ENCODE data around the gene CAB39L.
A peak's percentile ranks its signal among the peaks of the same experiment; 100 is the strongest.

CAB39L gene

DNA sequence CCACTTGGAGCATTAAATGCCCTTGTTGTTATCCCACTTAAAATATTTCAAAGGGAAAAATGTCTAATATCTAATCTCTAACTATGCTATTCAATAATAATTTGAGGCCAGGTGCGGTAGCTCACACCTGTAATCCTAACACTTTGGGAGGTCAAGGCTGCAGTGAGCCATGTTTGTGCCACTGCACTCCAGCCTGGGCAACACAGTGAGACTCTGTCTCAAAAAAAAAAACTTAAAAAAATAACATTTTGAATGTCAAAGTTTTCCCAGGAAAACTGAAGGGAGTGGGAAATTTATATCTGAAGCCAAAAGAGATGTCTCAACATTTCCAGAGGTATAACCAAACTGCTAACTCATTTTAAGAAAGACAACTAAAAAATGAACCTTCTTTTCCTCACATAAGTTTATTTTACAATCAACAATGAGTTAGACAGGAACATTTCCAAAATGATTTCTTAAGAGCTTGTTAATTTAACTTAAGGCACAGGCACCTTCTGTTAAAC, 47.9 kb downstream of the CAB39L start:
- DNase-seq: no peak

DNA sequence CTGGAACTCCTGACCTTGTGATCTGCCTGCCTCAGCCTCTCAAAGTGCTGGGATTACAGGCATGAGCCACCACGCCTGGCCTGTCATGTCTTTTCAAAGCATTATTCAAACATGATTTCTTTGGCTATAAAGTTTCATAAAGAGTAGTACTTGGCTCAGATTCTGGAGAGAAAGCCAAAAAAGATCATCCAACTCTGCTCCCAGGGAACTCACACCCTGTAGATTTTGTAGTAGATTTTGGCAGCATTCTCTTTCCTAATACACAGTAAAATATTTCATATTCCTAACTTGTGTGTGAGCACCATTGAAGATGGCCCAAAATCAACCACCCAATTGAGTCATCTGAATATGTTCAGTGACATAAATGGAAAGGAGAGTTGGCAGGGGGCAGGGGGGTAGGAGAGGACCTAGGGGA, 48.4 kb downstream of the CAB39L start:
- peak; percentile 60 for DNase-seq

DNA sequence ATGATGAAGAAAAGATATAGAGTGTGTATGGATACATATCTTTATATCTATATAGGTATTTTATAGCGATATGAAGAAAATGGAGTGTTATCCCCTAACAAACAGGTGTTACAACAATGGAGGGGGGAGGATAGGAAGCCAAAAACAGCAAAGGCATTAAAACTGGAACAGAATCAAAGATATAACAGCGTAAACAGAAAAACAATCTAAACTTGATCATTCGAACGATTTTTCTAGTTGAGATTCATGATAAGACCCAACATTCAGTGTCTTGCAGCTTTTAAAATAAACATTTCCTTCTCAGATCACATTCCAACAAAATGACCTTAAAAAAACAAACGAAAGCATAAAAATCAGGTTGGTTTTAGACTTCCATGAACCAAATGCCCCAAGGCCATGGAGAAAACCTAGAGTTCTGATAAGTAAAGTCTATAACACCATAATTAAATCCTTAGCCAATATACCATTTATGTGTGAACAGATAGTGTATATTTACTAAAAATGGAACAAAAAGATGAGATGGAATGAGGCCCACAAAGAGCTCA, 55.7 kb downstream of the CAB39L start:
- DNase-seq: no peak

DNA sequence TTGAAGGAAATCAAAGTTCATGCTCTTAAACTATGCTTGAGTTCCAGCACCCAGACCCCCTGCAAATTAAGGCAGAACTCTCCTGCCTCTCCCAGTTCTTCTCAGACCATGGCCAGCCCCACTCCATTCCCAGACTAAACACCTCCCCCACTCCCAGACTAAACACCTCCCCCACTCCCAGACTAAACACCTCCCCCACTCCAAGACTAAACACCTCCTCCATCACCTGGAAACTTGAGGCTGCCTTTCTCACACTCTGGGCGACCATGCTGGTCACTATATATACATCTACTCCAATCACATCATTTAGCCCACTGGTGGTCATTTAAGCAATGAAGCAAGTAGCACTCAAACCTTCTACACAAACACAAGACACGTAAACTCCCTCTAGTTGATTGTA, 57.2 kb downstream of the CAB39L start:
- DNase-seq: no peak

DNA sequence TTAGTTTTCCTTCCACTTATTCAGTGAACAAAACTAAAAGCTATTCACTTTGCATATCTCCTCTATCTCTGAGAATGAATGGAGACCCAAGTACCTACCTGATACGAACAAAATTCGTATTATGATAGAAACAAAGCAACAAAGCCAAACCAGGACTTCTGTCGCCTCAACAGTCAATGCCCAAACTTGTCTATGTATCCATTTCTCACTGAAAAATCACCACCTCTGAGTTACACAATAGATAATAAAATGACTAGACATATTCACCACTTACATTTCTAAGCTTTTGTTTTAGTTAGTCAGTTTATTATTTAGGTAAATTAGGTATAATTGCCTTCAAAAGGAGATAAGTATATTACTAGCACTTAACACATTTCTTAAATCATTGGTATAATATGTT, 67.7 kb downstream of the CAB39L start:
- DNase-seq: no peak

DNA sequence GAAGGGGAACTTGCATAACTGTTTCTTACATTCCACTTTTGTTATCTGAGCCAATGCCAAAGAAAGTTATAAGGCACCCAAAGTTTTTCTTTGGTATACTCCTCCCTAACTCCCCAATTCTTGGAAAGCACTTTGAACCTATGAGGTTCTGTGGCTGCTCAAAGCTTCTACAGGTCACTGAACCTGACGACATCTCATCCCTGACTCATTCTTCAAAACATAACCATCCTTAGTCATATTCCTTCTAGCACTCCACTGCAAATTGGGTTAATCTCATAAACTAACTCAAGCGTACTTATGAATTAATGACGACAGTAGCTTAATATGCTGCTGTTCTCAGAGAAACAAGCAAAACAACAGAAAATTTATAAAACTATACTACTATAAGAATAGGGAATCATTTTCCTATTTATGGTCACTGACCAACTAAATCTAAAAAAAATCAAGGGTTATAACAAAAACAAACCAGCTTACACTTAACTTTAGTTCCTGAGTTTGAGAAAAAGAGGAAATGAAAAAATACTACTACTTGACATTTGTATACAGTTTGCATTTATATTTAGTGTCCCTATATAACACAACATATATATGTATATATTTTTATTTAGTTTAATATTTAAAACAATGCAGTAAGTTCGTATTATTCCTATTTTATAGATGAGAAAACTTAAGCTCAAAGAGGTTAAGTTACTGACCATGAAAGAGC, 69.1 kb downstream of the CAB39L start:
- peak; percentile 42 for DNase-seq

DNA sequence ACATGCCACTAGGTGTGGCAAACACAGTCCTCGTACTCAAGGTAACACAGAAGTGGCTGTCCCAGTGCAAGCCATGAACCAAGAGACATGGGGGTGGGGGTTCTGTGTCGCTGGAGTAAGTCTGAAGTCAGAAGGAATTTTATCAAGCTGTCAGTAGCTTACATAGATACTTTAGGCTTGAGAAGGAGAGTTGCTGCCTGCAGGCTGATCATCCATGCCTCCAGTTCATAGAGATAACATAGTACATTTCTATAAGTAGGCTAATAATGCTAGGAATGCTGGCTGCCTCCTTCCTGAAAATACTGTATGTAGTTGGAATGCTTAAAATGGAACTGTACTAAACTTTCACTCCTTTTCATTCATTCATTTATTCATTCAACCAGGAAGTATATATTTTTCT, 70.1 kb downstream of the CAB39L start:
- peak; percentile 51 for DNase-seq

DNA sequence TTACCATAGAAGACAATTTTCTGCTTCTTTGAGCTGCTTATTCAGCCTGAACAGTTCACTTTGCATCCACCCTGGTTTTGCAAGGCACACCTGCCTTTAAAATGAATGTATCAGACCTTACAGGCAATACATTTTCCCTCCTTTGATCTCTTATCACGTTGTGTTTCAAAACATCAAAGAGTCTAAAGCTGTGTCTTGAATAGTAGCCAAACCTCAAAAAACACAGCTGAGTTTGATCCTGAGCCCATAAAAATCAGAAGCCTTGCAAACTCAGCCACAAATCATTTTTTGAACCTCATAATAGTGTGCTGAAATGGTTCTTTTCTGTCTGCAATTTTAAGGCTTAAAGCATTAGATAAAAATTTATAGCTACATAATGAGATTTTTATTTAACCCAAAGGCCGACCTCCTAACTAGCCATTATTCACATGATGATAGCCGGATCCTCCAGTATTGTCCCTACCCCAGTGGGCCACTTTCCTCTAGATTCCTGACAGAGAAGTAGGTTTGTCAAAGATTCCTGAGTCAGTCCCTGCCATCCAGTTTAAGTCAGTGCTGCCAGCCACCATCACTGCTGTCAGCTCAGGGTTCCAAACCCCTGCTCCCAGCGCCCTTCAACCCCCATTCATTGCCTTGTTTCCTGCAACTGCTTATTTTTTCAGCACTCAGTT, 71.8 kb downstream of the CAB39L start:
- DNase-seq: peak; percentile 34

DNA sequence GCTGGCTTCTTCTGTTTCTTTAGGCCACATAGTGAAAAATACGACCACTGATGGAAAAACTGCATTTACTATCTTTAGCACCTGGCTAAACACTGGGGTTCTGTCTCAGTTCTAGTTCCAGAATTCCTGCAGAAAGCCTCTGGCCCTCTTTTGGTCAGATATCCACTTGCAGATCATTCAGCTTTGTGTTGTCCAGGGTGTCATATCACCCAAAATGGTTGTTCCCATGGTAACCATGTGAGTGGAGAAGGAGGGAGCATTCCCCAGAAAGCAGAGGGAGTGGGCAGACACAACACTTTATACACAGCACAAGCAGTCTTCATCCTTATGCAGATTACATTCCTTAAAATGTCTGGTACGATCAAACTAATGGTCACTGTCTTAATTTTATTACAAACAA, 73.5 kb downstream of the CAB39L start:
- DNase-seq: no peak

DNA sequence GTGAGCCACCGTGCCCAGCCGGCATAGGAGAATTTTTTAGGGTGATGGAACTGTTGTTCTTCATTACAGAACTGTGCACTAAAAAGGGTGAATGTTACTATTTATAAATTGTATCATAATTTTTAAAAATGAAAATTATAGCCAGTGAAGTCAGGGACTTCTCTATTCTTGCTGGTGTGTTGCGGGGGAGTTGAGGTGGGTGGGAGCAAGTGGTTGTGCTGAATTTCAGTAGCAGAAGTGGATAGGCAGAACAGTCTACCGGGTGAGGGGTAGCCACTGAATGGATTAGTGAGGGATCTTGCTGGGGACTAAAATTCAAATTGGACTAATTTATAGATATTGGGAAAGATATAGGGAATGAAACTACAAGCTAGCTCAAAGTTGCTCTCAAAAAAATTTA, 74.0 kb downstream of the CAB39L start:
- DNase-seq: no peak

DNA sequence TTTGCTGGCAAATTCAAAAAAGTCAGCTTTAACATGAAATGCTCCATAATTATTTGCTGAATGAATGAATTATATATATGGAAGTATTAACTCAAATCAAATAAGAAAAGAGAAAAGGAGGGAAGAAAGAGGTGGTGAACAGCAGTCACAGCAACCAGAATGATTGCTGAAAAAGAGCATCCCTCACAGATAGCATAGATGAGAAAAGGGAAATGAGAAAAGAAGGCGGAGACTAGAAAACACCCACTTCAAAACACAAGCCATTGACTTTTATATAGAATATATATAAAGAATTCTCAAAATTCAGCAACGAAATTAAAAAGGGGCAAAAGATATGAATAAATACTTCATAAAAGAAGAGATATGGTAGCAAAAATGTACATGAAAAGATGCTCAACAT, 75.2 kb downstream of the CAB39L start:
- no peak for DNase-seq

DNA sequence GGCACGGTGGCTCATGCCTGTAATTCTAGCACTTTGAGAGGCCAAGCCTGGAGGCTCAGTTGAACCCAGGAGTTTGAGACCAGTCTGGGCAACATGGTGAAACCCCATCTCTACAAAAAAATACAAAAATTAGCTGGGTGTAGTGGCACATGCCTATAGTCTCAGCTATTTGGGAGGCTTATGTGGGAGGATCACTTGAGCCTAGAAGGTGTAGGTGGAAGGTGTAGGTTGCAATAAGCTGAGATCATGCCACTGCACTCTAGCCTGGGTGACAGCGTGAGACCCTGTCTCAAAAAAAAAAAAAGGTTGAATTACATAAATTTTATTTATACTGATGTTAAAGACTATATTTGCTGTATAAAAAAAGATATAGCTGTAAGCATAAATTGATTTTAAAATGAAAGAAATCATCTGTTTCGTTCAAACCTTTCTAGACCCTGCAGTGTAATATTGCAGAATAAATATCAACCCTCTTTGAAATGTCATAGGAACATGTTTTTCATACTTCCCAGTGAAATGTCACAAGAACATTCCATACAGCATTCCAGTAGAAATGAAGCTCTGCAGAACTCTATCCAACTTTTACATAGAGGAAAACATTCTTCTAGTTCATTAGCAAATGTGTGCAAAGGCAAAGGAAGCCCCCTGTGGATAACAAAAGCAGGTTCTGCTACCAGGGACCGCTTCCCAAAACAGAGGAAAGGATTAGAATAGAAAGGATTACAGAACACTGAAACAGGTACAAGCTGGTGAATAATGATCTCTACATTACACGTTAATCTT, 76.0 kb downstream of the CAB39L start:
- DNase-seq: peak; percentile 39

DNA sequence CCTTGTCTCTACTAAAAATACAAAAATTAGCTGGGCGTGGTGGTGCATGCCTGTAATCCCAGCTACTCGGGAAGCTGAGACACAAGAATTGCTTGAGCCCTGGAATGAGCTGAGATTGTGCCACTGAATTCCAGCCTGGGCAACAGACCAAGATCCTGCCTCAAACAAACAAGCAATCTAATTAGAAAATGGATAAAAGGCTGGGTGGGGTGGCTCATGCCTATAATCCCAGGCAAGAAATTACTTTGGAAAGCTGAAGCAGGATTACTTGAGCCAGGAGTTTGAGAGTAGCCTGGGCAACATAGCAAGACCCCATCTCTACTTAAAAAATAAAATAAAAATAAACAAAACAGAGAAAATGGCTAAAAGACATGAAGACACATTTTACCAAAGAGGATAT, 77.0 kb downstream of the CAB39L start:
- DNase-seq: peak; percentile 14

DNA sequence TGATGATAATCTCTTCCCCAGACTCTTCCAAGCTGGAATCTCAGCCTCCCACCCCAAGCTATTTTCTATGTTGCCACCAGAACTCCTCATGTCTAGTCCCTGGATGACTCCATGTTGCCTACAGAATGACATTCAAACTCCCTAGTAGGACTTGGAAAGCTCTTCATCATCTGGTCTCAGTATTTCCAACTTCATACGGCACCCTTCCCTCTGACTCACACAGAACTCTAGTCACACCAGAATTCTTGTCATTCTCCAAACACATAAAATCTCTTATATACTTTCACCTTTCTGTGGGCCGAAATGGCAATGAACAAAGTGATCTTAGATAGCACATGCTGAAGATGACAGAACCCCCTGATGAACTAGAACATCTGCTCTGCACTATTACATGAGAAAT, 86.2 kb downstream of the CAB39L start:
- DNase-seq: peak; percentile 61

DNA sequence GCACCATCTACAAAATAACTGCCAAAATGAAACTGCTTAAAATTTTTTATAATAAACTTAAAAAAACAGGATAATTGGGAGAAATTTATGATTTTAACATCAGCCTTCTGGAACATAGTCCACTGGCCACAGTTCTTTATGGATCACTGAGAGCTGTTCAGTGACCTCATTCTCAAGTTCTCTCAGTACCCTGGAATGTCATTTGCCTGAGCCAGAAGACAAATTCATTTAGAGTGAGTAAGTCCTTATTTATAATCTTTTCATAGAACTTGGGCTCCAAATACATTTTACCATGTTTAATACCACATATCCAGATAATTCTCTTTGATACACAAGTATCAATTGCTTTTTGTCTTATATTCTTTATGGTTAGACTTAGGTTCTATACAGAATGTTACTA, 87.6 kb downstream of the CAB39L start:
- DNase-seq: peak; percentile 90

DNA sequence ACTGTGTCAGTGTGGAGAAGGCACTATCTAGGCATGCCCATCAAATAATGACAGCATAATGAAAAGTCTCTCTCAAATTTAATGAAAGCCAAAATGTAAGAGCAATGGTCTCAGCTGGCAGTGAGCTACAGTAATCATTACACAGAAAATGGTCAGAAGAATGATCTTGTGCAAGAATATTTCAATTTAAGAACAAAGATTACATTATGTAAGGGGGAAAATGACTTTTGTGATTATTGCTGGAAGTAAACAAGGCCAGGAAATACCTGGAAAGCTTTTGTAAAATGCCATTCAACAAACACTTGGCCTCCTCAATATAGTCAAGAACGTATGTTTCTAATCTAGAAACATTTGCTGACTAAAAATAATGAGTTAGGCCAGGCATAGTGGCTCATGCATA, 89.1 kb downstream of the CAB39L start:
- no peak for DNase-seq

DNA sequence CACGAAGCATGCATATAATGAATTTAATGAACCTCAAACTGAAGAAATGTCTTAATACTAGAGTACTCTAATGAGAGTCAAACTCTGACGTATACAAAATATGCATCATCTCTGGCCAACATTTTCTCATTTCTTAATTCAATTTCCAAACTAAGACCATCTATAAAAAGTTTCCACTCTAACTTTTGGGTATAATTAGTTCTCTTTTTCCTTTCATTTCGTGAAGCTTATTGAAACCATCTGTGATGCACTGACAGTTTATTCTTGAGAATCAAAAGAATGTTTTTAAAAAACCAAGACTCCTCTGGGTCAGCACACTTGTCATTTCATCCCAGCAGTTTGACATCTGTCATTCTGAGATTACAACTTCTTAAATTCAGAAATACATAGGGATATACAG, 90.0 kb downstream of the CAB39L start:
- DNase-seq: peak; percentile 9

DNA sequence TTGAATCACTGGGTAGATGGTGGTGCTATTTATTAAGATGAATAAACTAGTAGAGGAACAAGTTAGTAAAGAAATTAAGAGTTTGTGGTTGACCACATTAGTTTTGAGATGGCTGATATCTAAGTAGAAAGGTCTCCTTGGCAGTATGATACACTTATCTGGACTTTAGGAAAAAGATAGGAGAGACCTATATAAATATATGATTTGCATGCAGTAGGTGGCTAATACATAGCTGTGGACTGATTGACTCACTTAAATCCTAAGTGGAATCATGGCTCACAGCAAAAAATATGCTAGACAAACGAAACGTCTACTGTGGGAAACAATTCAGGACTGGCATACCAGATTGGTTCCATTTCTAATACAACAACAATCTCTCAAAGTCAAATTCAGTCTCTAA, 92.0 kb downstream of the CAB39L start:
- no peak for DNase-seq

DNA sequence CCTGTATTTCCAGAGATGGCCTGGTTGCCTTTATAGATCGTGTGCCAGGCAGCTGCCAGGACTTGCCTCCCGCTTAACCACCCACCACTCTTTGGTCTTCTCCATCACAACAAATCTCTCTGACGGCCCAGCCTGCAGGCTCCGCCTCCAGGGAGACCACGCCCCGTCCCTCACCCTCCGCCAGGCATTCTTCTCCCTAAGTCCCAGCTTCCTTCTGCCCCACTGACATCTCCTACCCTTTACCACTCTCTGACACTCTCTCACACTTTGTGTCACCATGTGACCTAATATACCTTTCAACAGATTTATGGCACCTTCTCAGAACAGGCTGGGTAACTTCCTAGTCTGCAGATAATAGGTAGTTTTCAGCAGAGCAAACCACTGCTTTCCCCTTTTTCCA, 95.1 kb downstream of the CAB39L start:
- DNase-seq: no peak

DNA sequence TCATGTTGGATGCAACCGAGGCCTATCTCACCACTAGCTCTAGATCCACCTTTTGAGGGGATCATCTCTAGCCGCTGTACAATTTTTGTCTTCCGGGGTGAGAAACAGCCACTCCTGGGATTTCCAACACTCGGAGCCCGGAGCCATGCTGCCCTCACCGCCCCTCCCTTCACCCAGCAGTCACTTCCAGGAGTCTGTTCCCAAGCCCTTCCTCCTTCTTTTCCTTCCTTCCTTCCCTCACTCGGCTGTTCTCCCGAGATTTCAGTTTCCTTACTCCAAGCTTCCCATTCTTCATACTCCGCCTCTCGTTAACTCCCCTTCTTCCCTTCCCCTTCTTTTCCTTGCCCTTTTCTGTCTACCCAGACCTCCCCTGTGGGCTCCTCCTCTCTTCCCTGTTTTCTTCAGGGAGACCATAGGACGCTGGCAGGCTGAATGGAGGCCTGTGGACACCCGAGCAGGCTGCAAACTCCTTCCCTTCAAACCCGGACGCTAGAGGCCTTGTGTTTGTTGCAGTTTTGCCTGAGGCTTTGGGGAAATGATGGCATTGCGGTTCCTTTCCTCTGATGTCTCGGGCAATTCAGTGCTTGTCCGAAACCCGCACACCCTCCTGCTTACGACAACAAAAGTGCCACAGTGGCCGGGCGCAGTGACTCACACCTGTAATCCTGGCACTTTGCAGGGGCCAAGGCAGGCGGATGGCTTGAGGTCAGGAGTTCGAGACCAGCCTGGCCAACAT, 96.0 kb downstream of the CAB39L start:
- no peak for DNase-seq

DNA sequence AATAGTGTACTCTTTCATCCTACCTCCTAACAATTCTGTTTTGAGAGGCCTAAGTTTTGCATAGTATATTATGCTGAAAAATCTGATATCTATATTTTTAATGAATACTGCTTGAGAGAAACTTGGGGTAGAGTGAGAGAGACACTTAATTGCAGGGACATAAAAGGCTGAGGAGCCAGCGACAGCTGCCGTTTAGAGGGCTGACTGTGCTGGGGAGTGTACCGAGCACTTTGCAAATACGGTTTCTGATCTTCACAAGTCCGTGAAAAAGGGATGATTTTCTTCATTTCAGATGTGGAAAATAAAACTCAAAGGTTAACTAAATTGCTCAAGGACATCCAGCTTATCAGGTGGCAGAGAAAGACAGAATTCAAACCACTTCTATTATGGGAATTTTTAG, 97.4 kb downstream of the CAB39L start:
- DNase-seq: no peak

DNA sequence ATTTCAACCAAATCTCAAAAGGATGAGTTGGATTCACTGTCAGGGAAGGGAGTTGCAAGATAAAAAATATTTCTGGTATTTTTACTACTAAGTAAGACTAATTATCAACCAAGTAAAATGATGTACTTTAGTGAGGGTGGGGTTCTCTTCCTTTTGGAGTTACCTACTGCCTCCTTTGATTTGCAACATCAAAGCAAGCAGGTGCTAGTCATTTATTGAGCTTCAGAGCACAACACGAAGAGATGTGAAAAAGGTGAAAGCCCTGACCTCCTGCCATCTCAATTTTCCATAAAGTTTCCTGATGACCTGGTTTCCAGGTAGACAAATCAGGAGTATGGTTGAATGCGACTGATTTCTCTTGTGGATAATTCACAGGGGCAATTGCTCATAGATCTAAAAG, 100.1 kb downstream of the CAB39L start:
- no peak for DNase-seq

DNA sequence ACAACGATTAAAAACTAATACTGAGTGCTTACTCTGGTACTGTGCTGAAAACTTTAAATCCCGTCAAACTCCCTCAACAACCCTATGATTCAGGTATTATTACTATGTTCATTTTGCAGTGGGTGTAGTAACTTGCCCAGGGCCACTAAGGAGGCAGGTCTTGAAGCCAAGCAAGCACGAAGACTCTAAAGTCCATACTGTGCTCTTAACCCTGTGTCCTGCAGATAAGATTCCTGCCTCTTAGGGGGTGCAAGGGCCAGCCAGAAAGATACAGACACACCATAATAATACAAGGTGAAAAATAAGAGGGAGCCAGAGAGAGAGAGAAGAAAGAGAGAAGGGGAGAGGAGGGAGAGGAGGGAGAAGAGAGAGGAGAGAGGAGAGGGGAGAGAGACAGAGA, 100.6 kb downstream of the CAB39L start:
- DNase-seq: no peak
